VCaP (cell line): ENCODE results near the gene CYTH1.
A peak's percentile ranks its signal among the peaks of the same experiment; 100 is the strongest.

Source experiments
- H3K27ac ChIP-seq: fragments of 450-650 bp; 2 replicates; pipeline ENCODE4 v1.5.1; 2017
- CTCF ChIP-seq: fragments of 450-650 bp; conservative IDR thresholded peaks from 2 replicates; pipeline ENCODE4 v1.5.1; 2017; ENCODE audit warnings: mild to moderate bottlenecking, moderate library complexity

Gene CYTH1

GRCh38 chr17:78793415-78793814, 11.3 kb upstream of the CYTH1 start:
- TF ChIP-seq CTCF, result no peak
- H3K27ac ChIP-seq, result no peak overlapping the region

GRCh38 chr17:78791840-78792709, 10.0 kb upstream of the CYTH1 start:
- TF ChIP-seq CTCF, result no peak
- H3K27ac ChIP-seq, result peak overlapping the region; percentile 71; the same call in 1 of the 2 replicates

- peak overlapping the region; percentile 71 for H3K27ac ChIP-seq
- TF ChIP-seq CTCF, result no peak
These were observed 8.5 kb upstream of the CYTH1 start for GRCh38 chr17:78790552-78790951.

GRCh38 chr17:78789663-78790181, 7.6 kb upstream of the CYTH1 start:
- no peak for TF ChIP-seq CTCF
- peak overlapping the region; percentile 71 for H3K27ac ChIP-seq

- TF ChIP-seq CTCF, result no peak
- H3K27ac ChIP-seq, result peak overlapping the region; percentile 71
These were observed 7.1 kb upstream of the CYTH1 start for GRCh38 chr17:78789149-78789662.

- no peak for TF ChIP-seq CTCF
- H3K27ac ChIP-seq, result no peak overlapping the region; the same call in 1 of the 2 replicates
These were observed 6.4 kb upstream of the CYTH1 start for GRCh38 chr17:78788451-78788850.

GRCh38 chr17:78787444-78787843, 5.4 kb upstream of the CYTH1 start:
- TF ChIP-seq CTCF, result no peak

More at GRCh38 chr17:78787444-78787843, 5.4 kb upstream of the CYTH1 start:
- H3K27ac ChIP-seq, result no peak overlapping the region
